Activated naive CD4-positive, alpha-beta T cell treated with anti-CD3 and anti-CD28 coated beads, Interleukin-2, amount 10 ng/mL, durations not matched to agents 7 days and 5 days (primary cell): ENCODE data around the gene TFB1M.
A peak's percentile ranks its signal among the peaks of the same experiment; 100 is the strongest.
"Not testable (repeated sequence)": the region's sequence is repeated elsewhere in the genome, so short reads cannot be mapped to it uniquely, and the experiment has no call there.

Experiments used
- CTCF ChIA-PET: fragments of 350-600 bp; sonication (Branson Sonifier 250); formaldehyde crosslinking; loops from one replicate; lab custom pipeline; 2021; ENCODE audit warnings: antibody characterized with exemption; lab: Charles Lee
- DNase-seq: peaks from one replicate; pipeline ENCODE4 v3.0.0-alpha.2; 2020
- H3K27ac Mint-ChIP-seq: one replicate; pipeline ENCODE4 v1.8.0; 2021; ENCODE audit warnings: mild to moderate bottlenecking, moderate library complexity, mixed read lengths
- H3K27me3 Mint-ChIP-seq: one replicate; pipeline ENCODE4 v1.8.0; 2021; ENCODE audit warnings: mild to moderate bottlenecking, mixed read lengths
- H3K36me3 Mint-ChIP-seq: one replicate; pipeline ENCODE4 v1.8.0; 2021; ENCODE audit warnings: mixed read lengths
- H3K4me1 Mint-ChIP-seq: one replicate; pipeline ENCODE4 v1.8.0; 2021; ENCODE audit warnings: mixed read lengths
- H3K4me3 Mint-ChIP-seq: one replicate; pipeline ENCODE4 v1.8.0; 2021; ENCODE audit warnings: mild to moderate bottlenecking, moderate library complexity, mixed read lengths
- H3K9me3 Mint-ChIP-seq: one replicate; pipeline ENCODE4 v1.8.0; 2021; ENCODE audit warnings: mixed read lengths

The TFB1M gene

GRCh38 chr6:155244434-155244833, 69.8 kb downstream of the TFB1M start:
- H3K9me3 Mint-ChIP-seq = peaks cover 2% of the 10 kb centered on the region
- H3K27me3 Mint-ChIP-seq = no peaks in the 10 kb centered on the region
- H3K27ac Mint-ChIP-seq = no peak overlapping the region
- H3K4me3 Mint-ChIP-seq = no peak overlapping the region
- DNase-seq = no peak
- H3K4me1 Mint-ChIP-seq = no peaks in the 10 kb centered on the region
- CTCF ChIA-PET = no interaction called here
- H3K36me3 Mint-ChIP-seq = peaks cover 2% of the 10 kb centered on the region

- H3K27me3 Mint-ChIP-seq = peaks cover 9% of the 10 kb centered on the region
- no peak overlapping the region for H3K4me3 Mint-ChIP-seq
- peak overlapping the region; percentile 0 for H3K27ac Mint-ChIP-seq
- CTCF ChIA-PET = interaction anchor here (1.6 kb wide), 1 partner anchor 63 kb away, joined by 3 read pairs; no protein-coding TSS in a partner anchor
- DNase-seq = no peak
- H3K36me3 Mint-ChIP-seq = no peaks in the 10 kb centered on the region
- H3K4me1 Mint-ChIP-seq = no peaks in the 10 kb centered on the region
- H3K9me3 Mint-ChIP-seq = peaks cover 5% of the 10 kb centered on the region
These were observed 72.3 kb downstream of the TFB1M start for GRCh38 chr6:155241966-155242365.

- peaks cover 9% of the 10 kb centered on the region for H3K27me3 Mint-ChIP-seq
- no peak overlapping the region for H3K27ac Mint-ChIP-seq
- no peaks in the 10 kb centered on the region for H3K4me1 Mint-ChIP-seq
- H3K36me3 Mint-ChIP-seq = no peaks in the 10 kb centered on the region
- DNase-seq = no peak
- CTCF ChIA-PET = no interaction called here
- peaks cover 5% of the 10 kb centered on the region for H3K9me3 Mint-ChIP-seq
- H3K4me3 Mint-ChIP-seq = no peak overlapping the region
These were observed 73.2 kb downstream of the TFB1M start for GRCh38 chr6:155240905-155241600.

- Mint-ChIP-seq H3K9me3 (peaks cover 5% of the 10 kb centered on the region), H3K4me3 (no peak overlapping the region), H3K4me1 (no peaks in the 10 kb centered on the region), H3K36me3 (no peaks in the 10 kb centered on the region), H3K27me3 (peaks cover 14% of the 10 kb centered on the region), H3K27ac (no peak overlapping the region)
- no peak for DNase-seq
- CTCF ChIA-PET = interaction anchor here (1.2 kb wide), 1 partner anchor 59 kb away, joined by 3 read pairs; no protein-coding TSS in a partner anchor
These were observed 76.7 kb downstream of the TFB1M start for GRCh38 chr6:155237613-155238012.

GRCh38 chr6:155235087-155235486, 79.2 kb downstream of the TFB1M start:
- Mint-ChIP-seq H3K27me3 (peaks cover 14% of the 10 kb centered on the region), H3K27ac (no peak overlapping the region), H3K9me3 (peaks cover 4% of the 10 kb centered on the region), H3K4me1 (no peaks in the 10 kb centered on the region), H3K36me3 (no peaks in the 10 kb centered on the region), H3K4me3 (no peak overlapping the region)
- no peak for DNase-seq
- CTCF ChIA-PET = interaction anchor here (2.1 kb wide), 1 partner anchor 13 kb away, joined by 5 read pairs; no protein-coding TSS in a partner anchor

GRCh38 chr6:155234687-155235086, 79.6 kb downstream of the TFB1M start:
- CTCF ChIA-PET = interaction anchor here (2.1 kb wide), 1 partner anchor 13 kb away, joined by 5 read pairs; no protein-coding TSS in a partner anchor

GRCh38 chr6:155234167-155234566, 80.1 kb downstream of the TFB1M start:
- Mint-ChIP-seq H3K27ac (no peak overlapping the region), H3K36me3 (no peaks in the 10 kb centered on the region), H3K4me3 (no peak overlapping the region), H3K27me3 (peaks cover 14% of the 10 kb centered on the region), H3K9me3 (peaks cover 4% of the 10 kb centered on the region), H3K4me1 (no peaks in the 10 kb centered on the region)
- CTCF ChIA-PET = interaction anchor here (2.1 kb wide), 1 partner anchor 13 kb away, joined by 5 read pairs; no protein-coding TSS in a partner anchor
- DNase-seq = no peak

More at GRCh38 chr6:155234687-155235086, 79.6 kb downstream of the TFB1M start:
- H3K4me1 Mint-ChIP-seq = no peaks in the 10 kb centered on the region
- DNase-seq = no peak
- no peak overlapping the region for H3K27ac Mint-ChIP-seq
- H3K4me3 Mint-ChIP-seq = no peak overlapping the region
- peaks cover 14% of the 10 kb centered on the region for H3K27me3 Mint-ChIP-seq
- peaks cover 3% of the 10 kb centered on the region for H3K9me3 Mint-ChIP-seq
- H3K36me3 Mint-ChIP-seq = no peaks in the 10 kb centered on the region

- peaks cover 8% of the 10 kb centered on the region for H3K27me3 Mint-ChIP-seq
These were observed 81.4 kb downstream of the TFB1M start for GRCh38 chr6:155232848-155233247.

GRCh38 chr6:155230975-155231374, 83.3 kb downstream of the TFB1M start:
- H3K4me1 Mint-ChIP-seq, H3K27me3 Mint-ChIP-seq, H3K36me3 Mint-ChIP-seq, H3K4me3 Mint-ChIP-seq, DNase-seq, CTCF ChIA-PET, H3K9me3 Mint-ChIP-seq, H3K27ac Mint-ChIP-seq: not testable (repeated sequence)

More at GRCh38 chr6:155232848-155233247, 81.4 kb downstream of the TFB1M start:
- no peak overlapping the region for H3K27ac Mint-ChIP-seq
- no peak overlapping the region for H3K4me3 Mint-ChIP-seq
- DNase-seq = no peak
- H3K9me3 Mint-ChIP-seq = peaks cover 2% of the 10 kb centered on the region
- H3K4me1 Mint-ChIP-seq = no peaks in the 10 kb centered on the region
- CTCF ChIA-PET = interaction anchor here (0.5 kb wide), 1 partner anchor 309 kb away, joined by 3 read pairs; no protein-coding TSS in a partner anchor
- no peaks in the 10 kb centered on the region for H3K36me3 Mint-ChIP-seq

GRCh38 chr6:155228546-155229166, 85.6 kb downstream of the TFB1M start:
- no peak overlapping the region for H3K27ac Mint-ChIP-seq

GRCh38 chr6:155227046-155227445, 87.2 kb downstream of the TFB1M start:
- Mint-ChIP-seq H3K4me3 (no peak overlapping the region), H3K27ac (no peak overlapping the region), H3K27me3 (no peaks in the 10 kb centered on the region), H3K36me3 (no peaks in the 10 kb centered on the region), H3K9me3 (peaks cover 2% of the 10 kb centered on the region), H3K4me1 (peaks cover 14% of the 10 kb centered on the region)
- DNase-seq = no peak
- CTCF ChIA-PET = no interaction called here

More at GRCh38 chr6:155228546-155229166, 85.6 kb downstream of the TFB1M start:
- Mint-ChIP-seq H3K36me3 (no peaks in the 10 kb centered on the region), H3K27me3 (no peaks in the 10 kb centered on the region), H3K4me1 (peaks cover 10% of the 10 kb centered on the region), H3K9me3 (peaks cover 2% of the 10 kb centered on the region), H3K4me3 (no peak overlapping the region)
- CTCF ChIA-PET = interaction anchor here (0.8 kb wide), 1 partner anchor 19 kb away, joined by 3 read pairs; no protein-coding TSS in a partner anchor
- no peak for DNase-seq

- CTCF ChIA-PET = interaction anchor here (1.2 to 3.5 kb wide), 3 partner anchors 15 to 46 kb away, joined by 3 to 9 read pairs (median 4); no protein-coding TSS in a partner anchor
- H3K27me3 Mint-ChIP-seq = no peaks in the 10 kb centered on the region
- H3K27ac Mint-ChIP-seq = no peak overlapping the region
- no peaks in the 10 kb centered on the region for H3K36me3 Mint-ChIP-seq
- peaks cover 14% of the 10 kb centered on the region for H3K4me1 Mint-ChIP-seq
- DNase-seq = no peak
- H3K9me3 Mint-ChIP-seq = peaks cover under 1% of the 10 kb centered on the region
- H3K4me3 Mint-ChIP-seq = no peak overlapping the region
These were observed 89.7 kb downstream of the TFB1M start for GRCh38 chr6:155224618-155225017.

- H3K36me3 Mint-ChIP-seq = no peaks in the 10 kb centered on the region
- no peaks in the 10 kb centered on the region for H3K27me3 Mint-ChIP-seq
- peaks cover 14% of the 10 kb centered on the region for H3K4me1 Mint-ChIP-seq
- peak; percentile 45 for DNase-seq
- no peak overlapping the region for H3K4me3 Mint-ChIP-seq
- CTCF ChIA-PET = interaction anchor here (1.0 to 3.5 kb wide), 4 partner anchors 16 to 46 kb away, joined by 3 to 9 read pairs (median 4); no protein-coding TSS in a partner anchor
- no peaks in the 10 kb centered on the region for H3K9me3 Mint-ChIP-seq
- H3K27ac Mint-ChIP-seq = peak overlapping the region; percentile 50
These were observed 90.4 kb downstream of the TFB1M start for GRCh38 chr6:155223646-155224451.

- Mint-ChIP-seq H3K4me1 (peaks cover 14% of the 10 kb centered on the region), H3K36me3 (no peaks in the 10 kb centered on the region), H3K27me3 (no peaks in the 10 kb centered on the region), H3K9me3 (no peaks in the 10 kb centered on the region), H3K4me3 (no peak overlapping the region), H3K27ac (no peak overlapping the region)
- CTCF ChIA-PET = interaction anchor here (3.5 kb wide), 1 partner anchor 44 kb away, joined by 9 read pairs; no protein-coding TSS in a partner anchor
- DNase-seq = no peak
These were observed 91.8 kb downstream of the TFB1M start for GRCh38 chr6:155222506-155222905.
